ENCODE data around the gene PHF21A. TPM values are rescaled to one million over a fixed set of nuclear protein-coding genes. Genes with fewer than 3 reads are reported as not detected.
A peak's percentile ranks its signal among the peaks of the same experiment; 100 is the strongest.

Gene PHF21A
- total RNA-seq, 2 experiments from 2014 or later = 37.8 to 38.4 TPM

GRCh38 chr11:46102843-46103242 lies 18.4 kb downstream of the PHF21A start:
- DNase-seq = no peak
- Mint-ChIP-seq H3K27me3 (no peaks in the 10 kb centered on the region), H3K27ac (no peak overlapping the region), H3K36me3 (ENCODE audit: low read depth) (no peaks in the 10 kb centered on the region), H3K4me1 (peaks cover 37% of the 10 kb centered on the region), H3K9me3 (no peaks in the 10 kb centered on the region), H3K4me3 (no peak overlapping the region)
- ChIA-PET CTCF (interaction anchor here (1.0 to 1.8 kb wide), 3 partner anchors 10 to 16 kb away, joined by 3 to 4 read pairs (median 3); no protein-coding TSS in a partner anchor), POLR2A (no interaction called here)

GRCh38 chr11:46100670-46101069 lies 20.6 kb downstream of the PHF21A start:
- H3K4me1 Mint-ChIP-seq = peaks cover 32% of the 10 kb centered on the region
- no peaks in the 10 kb centered on the region for H3K27me3 Mint-ChIP-seq
- H3K27ac Mint-ChIP-seq = peak overlapping the region; percentile 88
- peak overlapping the region; percentile 65 for H3K4me3 Mint-ChIP-seq
- ChIA-PET CTCF (interaction anchor here (0.5 kb wide), 1 partner anchor 1977 kb away, joined by 3 read pairs; no protein-coding TSS in a partner anchor), POLR2A (no interaction called here)
- no peaks in the 10 kb centered on the region for H3K9me3 Mint-ChIP-seq
- H3K36me3 Mint-ChIP-seq (ENCODE audit: low read depth) = peaks cover 7% of the 10 kb centered on the region
- no peak for DNase-seq

- H3K4me1 Mint-ChIP-seq = peaks cover 27% of the 10 kb centered on the region
- peak overlapping the region; percentile 88 for H3K27ac Mint-ChIP-seq
- H3K27me3 Mint-ChIP-seq = no peaks in the 10 kb centered on the region
- no peak for DNase-seq
- no peaks in the 10 kb centered on the region for H3K9me3 Mint-ChIP-seq
- POLR2A ChIA-PET = no interaction called here
- peak overlapping the region; percentile 65 for H3K4me3 Mint-ChIP-seq
- H3K36me3 Mint-ChIP-seq (ENCODE audit: low read depth) = peaks cover 7% of the 10 kb centered on the region
- CTCF ChIA-PET = no interaction called here
Measured at GRCh38 chr11:46099963-46100316, 21.3 kb downstream of the PHF21A start.

GRCh38 chr11:46090375-46090774 lies 30.9 kb downstream of the PHF21A start:
- Mint-ChIP-seq H3K36me3 (ENCODE audit: low read depth) (peaks cover 3% of the 10 kb centered on the region), H3K27me3 (no peaks in the 10 kb centered on the region), H3K27ac (no peak overlapping the region), H3K9me3 (no peaks in the 10 kb centered on the region), H3K4me3 (no peak overlapping the region), H3K4me1 (no peaks in the 10 kb centered on the region)
- DNase-seq = no peak
- ChIA-PET CTCF (no interaction called here), POLR2A (no interaction called here)

GRCh38 chr11:46079662-46080061 lies 41.6 kb downstream of the PHF21A start:
- Mint-ChIP-seq H3K9me3 (no peaks in the 10 kb centered on the region), H3K27ac (no peak overlapping the region), H3K27me3 (no peaks in the 10 kb centered on the region), H3K36me3 (ENCODE audit: low read depth) (peaks cover 11% of the 10 kb centered on the region), H3K4me1 (peaks cover 2% of the 10 kb centered on the region), H3K4me3 (no peak overlapping the region)
- POLR2A ChIA-PET = no interaction called here
- CTCF ChIA-PET = interaction anchor here (0.6 to 0.7 kb wide), 2 partner anchors 8 to 274 kb away, joined by 3 to 4 read pairs; no protein-coding TSS in a partner anchor
- DNase-seq = no peak

- H3K4me1 Mint-ChIP-seq = peaks cover 6% of the 10 kb centered on the region
- POLR2A ChIA-PET = no interaction called here
- no peaks in the 10 kb centered on the region for H3K9me3 Mint-ChIP-seq
- H3K27me3 Mint-ChIP-seq = no peaks in the 10 kb centered on the region
- H3K27ac Mint-ChIP-seq = no peak overlapping the region
- H3K36me3 Mint-ChIP-seq (ENCODE audit: low read depth) = peaks cover 8% of the 10 kb centered on the region
- no peak overlapping the region for H3K4me3 Mint-ChIP-seq
- no peak for DNase-seq
- CTCF ChIA-PET = interaction anchor here (1.2 kb wide), 1 partner anchor 111 kb away, joined by 4 read pairs; no protein-coding TSS in a partner anchor
Measured at GRCh38 chr11:46075928-46076327, 45.3 kb downstream of the PHF21A start.

GRCh38 chr11:46075168-46075567 lies 46.1 kb downstream of the PHF21A start:
- H3K36me3 Mint-ChIP-seq (ENCODE audit: low read depth) = peaks cover 8% of the 10 kb centered on the region
- no peaks in the 10 kb centered on the region for H3K27me3 Mint-ChIP-seq
- H3K27ac Mint-ChIP-seq = no peak overlapping the region
- no peak overlapping the region for H3K4me3 Mint-ChIP-seq
- no peak for DNase-seq
- H3K4me1 Mint-ChIP-seq = peaks cover 6% of the 10 kb centered on the region
- POLR2A ChIA-PET = no interaction called here
- CTCF ChIA-PET = no interaction called here
- no peaks in the 10 kb centered on the region for H3K9me3 Mint-ChIP-seq

GRCh38 chr11:46073632-46074031 lies 47.6 kb downstream of the PHF21A start:
- Mint-ChIP-seq H3K36me3 (ENCODE audit: low read depth) (peaks cover 12% of the 10 kb centered on the region), H3K4me1 (peaks cover 6% of the 10 kb centered on the region), H3K27ac (no peak overlapping the region), H3K4me3 (no peak overlapping the region), H3K27me3 (no peaks in the 10 kb centered on the region), H3K9me3 (no peaks in the 10 kb centered on the region)
- no peak for DNase-seq
- ChIA-PET CTCF (no interaction called here), POLR2A (no interaction called here)

GRCh38 chr11:46072172-46072964 lies 48.9 kb downstream of the PHF21A start:
- peaks cover 14% of the 10 kb centered on the region for H3K36me3 Mint-ChIP-seq (ENCODE audit: low read depth)
- ChIA-PET CTCF (interaction anchor here (1.3 kb wide), 1 partner anchor 141 kb away, joined by 3 read pairs; no protein-coding TSS in a partner anchor), POLR2A (no interaction called here)
- DNase-seq = no peak
- no peaks in the 10 kb centered on the region for H3K9me3 Mint-ChIP-seq
- no peak overlapping the region for H3K27ac Mint-ChIP-seq
- no peak overlapping the region for H3K4me3 Mint-ChIP-seq
- no peaks in the 10 kb centered on the region for H3K27me3 Mint-ChIP-seq
- peaks cover 6% of the 10 kb centered on the region for H3K4me1 Mint-ChIP-seq

- Mint-ChIP-seq H3K27ac (no peak overlapping the region), H3K4me1 (peaks cover 6% of the 10 kb centered on the region), H3K36me3 (ENCODE audit: low read depth) (peaks cover 10% of the 10 kb centered on the region), H3K27me3 (no peaks in the 10 kb centered on the region), H3K9me3 (no peaks in the 10 kb centered on the region), H3K4me3 (no peak overlapping the region)
- ChIA-PET POLR2A (no interaction called here), CTCF (interaction anchor here (1.3 kb wide), 1 partner anchor 140 kb away, joined by 3 read pairs; no protein-coding TSS in a partner anchor)
- no peak for DNase-seq
Measured at GRCh38 chr11:46071091-46071490, 50.2 kb downstream of the PHF21A start.

GRCh38 chr11:46069595-46069994 lies 51.7 kb downstream of the PHF21A start:
- H3K4me1 Mint-ChIP-seq = peaks cover 6% of the 10 kb centered on the region
- H3K4me3 Mint-ChIP-seq = no peak overlapping the region
- POLR2A ChIA-PET = no interaction called here

GRCh38 chr11:46066335-46066734 lies 54.9 kb downstream of the PHF21A start:
- no peak for DNase-seq
- Mint-ChIP-seq H3K36me3 (ENCODE audit: low read depth) (peaks cover 11% of the 10 kb centered on the region), H3K27ac (no peak overlapping the region), H3K4me3 (no peak overlapping the region), H3K27me3 (no peaks in the 10 kb centered on the region), H3K9me3 (no peaks in the 10 kb centered on the region), H3K4me1 (peaks cover 2% of the 10 kb centered on the region)
- CTCF ChIA-PET = interaction anchor here (1.2 to 1.3 kb wide), 2 partner anchors 10 to 20 kb away, joined by 3 to 4 read pairs; no protein-coding TSS in a partner anchor
- POLR2A ChIA-PET = no interaction called here

More at GRCh38 chr11:46069595-46069994, 51.7 kb downstream of the PHF21A start:
- no peaks in the 10 kb centered on the region for H3K27me3 Mint-ChIP-seq
- no peak overlapping the region for H3K27ac Mint-ChIP-seq
- peaks cover 8% of the 10 kb centered on the region for H3K36me3 Mint-ChIP-seq (ENCODE audit: low read depth)
- DNase-seq = no peak
- no peaks in the 10 kb centered on the region for H3K9me3 Mint-ChIP-seq
- CTCF ChIA-PET = interaction anchor here (0.6 to 0.7 kb wide), 2 partner anchors 15 to 1196 kb away, joined by 3 to 5 read pairs; no protein-coding TSS in a partner anchor

- H3K27ac Mint-ChIP-seq = no peak overlapping the region
- peaks cover 13% of the 10 kb centered on the region for H3K36me3 Mint-ChIP-seq (ENCODE audit: low read depth)
- no peak overlapping the region for H3K4me3 Mint-ChIP-seq
- no peak for DNase-seq
- ChIA-PET POLR2A (no interaction called here), CTCF (interaction anchor here (1.2 to 1.3 kb wide), 2 partner anchors 9 to 19 kb away, joined by 3 to 4 read pairs; no protein-coding TSS in a partner anchor)
- no peaks in the 10 kb centered on the region for H3K9me3 Mint-ChIP-seq
- H3K27me3 Mint-ChIP-seq = no peaks in the 10 kb centered on the region
- H3K4me1 Mint-ChIP-seq = peaks cover 2% of the 10 kb centered on the region
Measured at GRCh38 chr11:46065681-46066080, 55.6 kb downstream of the PHF21A start.
